K562 (cell line): ENCODE results near the gene LRP1. TPM values are rescaled to one million over a fixed set of nuclear protein-coding genes. Genes with fewer than 3 reads are reported as not detected.

Experiments used
- ARID4B ChIP-seq: sonication (generic); formaldehyde crosslinking; IDR thresholded peaks from 2 replicates; pipeline ENCODE4 v1.8.0; 2022; ENCODE audit warnings: mild to moderate bottlenecking, missing genetic modification reagents
- BCL6 ChIP-seq: fragments of 250-450 bp; sonication (Bioruptor Pico); IDR thresholded peaks from 2 replicates; pipeline ENCODE4 v1.4.0; 2020
- BRD4 ChIP-seq: fragments of 200-600 bp; sonication (generic); IDR thresholded peaks from 2 replicates; pipeline ENCODE4 v1.6.1; 2017; ENCODE audit warnings: inconsistent platforms
- HLTF ChIP-seq: fragments of 450-650 bp; IDR thresholded peaks from 2 replicates; pipeline ENCODE4 v1.6.1; 2016
- JUN ChIP-seq, 2 experiments: sonication (generic) in 1 of 2; formaldehyde crosslinking in 1 of 2; IDR thresholded peaks; 2 replicates each; pipeline versions ENCODE4 v1.6.1 to v1.8.0; 2012 to 2022; ENCODE audit warnings: borderline replicate concordance in 2 of 2, mild to moderate bottlenecking in 2 of 2, improper control_type of control experiment in 1 of 2, low read depth in 1 of 2, low read length in 1 of 2, missing genetic modification reagents in 1 of 2
- KDM5B ChIP-seq: fragments of 200-600 bp; sonication (generic); IDR thresholded peaks from 2 replicates; pipeline ENCODE4 v1.6.1; 2012; ENCODE audit warnings: low read depth, mild to moderate bottlenecking, moderate library complexity, low read length, control low read depth, inconsistent platforms; ENCODE audit not compliant: insufficient replicate concordance
- L3MBTL2 ChIP-seq: fragments of 450-650 bp; IDR thresholded peaks from 2 replicates; pipeline ENCODE4 v1.6.1; 2016; ENCODE audit warnings: mild to moderate bottlenecking, moderate library complexity
- NCOA4 ChIP-seq: fragments of 450-650 bp; IDR thresholded peaks from 2 replicates; pipeline ENCODE4 v1.6.1; 2018; ENCODE audit warnings: mild to moderate bottlenecking; ENCODE audit not compliant: partially characterized antibody
- PHB2 ChIP-seq: fragments of 450-650 bp; IDR thresholded peaks from 2 replicates; pipeline ENCODE4 v1.6.1; 2017; ENCODE audit warnings: low read depth
- POLR2G ChIP-seq: fragments of 200-400 bp; formaldehyde crosslinking; IDR thresholded peaks from 2 replicates; pipeline ENCODE4 v1.6.1; 2017; ENCODE audit warnings: low read depth, mild to moderate bottlenecking, antibody characterized with exemption, low read length, moderate library complexity
- PRDM10 ChIP-seq: fragments of 450-650 bp; IDR thresholded peaks from 2 replicates; pipeline ENCODE4 v1.6.1; 2018; ENCODE audit not compliant: partially characterized antibody
- PTBP1 ChIP-seq: fragments of 200-400 bp; formaldehyde crosslinking; IDR thresholded peaks from 2 replicates; pipeline ENCODE4 v1.6.1; 2017; ENCODE audit warnings: low read depth, low read length
- SLC30A9 ChIP-seq: fragments of 250-450 bp; sonication (Bioruptor Pico); IDR thresholded peaks from 2 replicates; pipeline ENCODE4 v1.8.0; 2022; ENCODE audit warnings: mild to moderate bottlenecking, moderate library complexity
- SOX6 ChIP-seq: fragments of 450-650 bp; IDR thresholded peaks from 2 replicates; pipeline ENCODE4 v1.6.1; 2014; ENCODE audit warnings: mild to moderate bottlenecking
- SP2 ChIP-seq: IDR thresholded peaks from 2 replicates; pipeline ENCODE4 v1.6.1; 2011; ENCODE audit warnings: mild to moderate bottlenecking, low read depth, low read length, moderate library complexity; ENCODE audit not compliant: poor library complexity, severe bottlenecking; ENCODE audit errors: extremely low read depth
- TCF7 ChIP-seq: sonication (generic); IDR thresholded peaks from 2 replicates; pipeline ENCODE4 v1.6.1; 2016; ENCODE audit warnings: antibody characterized with exemption, borderline replicate concordance
- ZNF12 ChIP-seq: sonication (generic); formaldehyde crosslinking; IDR thresholded peaks from 2 replicates; pipeline ENCODE4 v1.4.0; 2020; ENCODE audit warnings: mild to moderate bottlenecking, missing genetic modification reagents
- ZNF124 ChIP-seq: sonication (generic); formaldehyde crosslinking; IDR thresholded peaks from 2 replicates; pipeline ENCODE4 v1.8.1; 2022; ENCODE audit warnings: missing genetic modification reagents
- ZNF253 ChIP-seq: fragments of 250-450 bp; sonication (Bioruptor Pico); conservative IDR thresholded peaks from 2 replicates; pipeline ENCODE4 v1.6.1; 2021; ENCODE audit warnings: mild to moderate bottlenecking
- ZNF778 ChIP-seq: fragments of 450-650 bp; formaldehyde crosslinking; IDR thresholded peaks from 2 replicates; pipeline ENCODE4 v1.4.0; 2020; ENCODE audit warnings: mild to moderate bottlenecking, moderate library complexity
- ZNF785 ChIP-seq: fragments of 250-450 bp; sonication (Bioruptor Pico); IDR thresholded peaks from 2 replicates; pipeline ENCODE4 v1.4.0; 2020; ENCODE audit warnings: mild to moderate bottlenecking
- polyA plus RNA-seq, 8 experiments: library from polyadenylated mRNA; depleted of rRNA in 4 of 8; stranded (reverse) in 5 of 8; unstranded in 3 of 8; fragments of >200 nt; fragmentation: Nextera tagmentation in 2 of 8; fragmentation: Illumina TruSeq in 1 of 8; extraction: Ambion mirVana in 2 of 8; extraction: Trizol in 1 of 8; gene quantifications; 2 replicates each; pipeline versions ENCODE4 v1.2.1 to v1.2.3, GENCODE V29; 2011 to 2014; ENCODE audit warnings: inconsistent platforms in 1 of 8, missing spikeins in 1 of 8
- total RNA-seq, 7 experiments: library from RNA; depleted of rRNA in 6 of 7; stranded (reverse); fragments of >200 nt in 6 of 7; fragmentation: Illumina TruSeq in 2 of 7; extraction: Trizol in 2 of 7; gene quantifications; 2 replicates each; pipeline versions ENCODE4 v1.2.1 to v1.2.3, GENCODE V29; 2011 to 2021; ENCODE audit warnings: low replicate concordance in 1 of 7

Gene LRP1
- total and polyA plus RNA-seq, 9 of the 15 experiments (the other 6 are each of a cell fraction or from before 2014, with no cell fraction given) = 0.04 to 0.64 (median 0.19) TPM; not detected in 2

GRCh38 chr12:57111031-57111734 lies 17.1 kb upstream of the LRP1 start, which contains the start of gene STAT6 (continued):
- TF ChIP-seq KDM5B = peak; percentile 72
- TF ChIP-seq ARID4B = no peak
- TF ChIP-seq JUN (IDR thresholded peaks at IDR 0.05; ENCODE audit: borderline replicate concordance, low read depth, low read length) = no peak
- TF ChIP-seq JUN (CRISPR knock-in tag; IDR thresholded peaks at IDR 0.05; ENCODE audit: borderline replicate concordance) = peak; percentile 66; the same call in 1 of the 2 replicates
- TF ChIP-seq L3MBTL2 = peak; percentile 42; the same call in 1 of the 2 replicates
- no peak for TF ChIP-seq ZNF124 (CRISPR knock-in tag)
- no peak for TF ChIP-seq PHB2
- peak; percentile 56 for TF ChIP-seq POLR2G
- TF ChIP-seq HLTF = peak; percentile 96
- TF ChIP-seq PRDM10 = peak; percentile 27
- no peak for TF ChIP-seq NCOA4
- no peak for TF ChIP-seq ZNF785 (CRISPR knock-in tag)
- no peak; the same call in 1 of the 2 replicates for TF ChIP-seq BRD4
- no peak for TF ChIP-seq ZNF12 (CRISPR knock-in tag)
- TF ChIP-seq ZNF253 = no peak
- no peak for TF ChIP-seq SLC30A9 (CRISPR knock-in tag)
- TF ChIP-seq PTBP1 = no peak
- no peak for TF ChIP-seq SOX6
- TF ChIP-seq ZNF778 = no peak
- TF ChIP-seq BCL6 (CRISPR knock-in tag) = no peak
- no peak for TF ChIP-seq SP2
- no peak for TF ChIP-seq TCF7
